CD1c-positive myeloid dendritic cell (primary cell): Measurements from ENCODE around the gene SLC2A6.
A peak's percentile ranks its signal among the peaks of the same experiment; 100 is the strongest.

Experiments
- DNase-seq: peaks from one replicate; pipeline ENCODE4 v3.0.0-alpha.2; 2016; ENCODE audit errors: extremely low spot score

The SLC2A6 gene

GRCh38 chr9:133496861-133497842 lies 18.3 kb upstream of the SLC2A6 start:
- DNase-seq: no peak

GRCh38 chr9:133495327-133496293 lies 16.7 kb upstream of the SLC2A6 start:
- DNase-seq: no peak

- no peak for DNase-seq
Measured at GRCh38 chr9:133494636-133495326, 15.9 kb upstream of the SLC2A6 start.

- DNase-seq: no peak
Measured at GRCh38 chr9:133493845-133494540, 15.1 kb upstream of the SLC2A6 start.

GRCh38 chr9:133493428-133493827 lies 14.5 kb upstream of the SLC2A6 start:
- no peak for DNase-seq

- no peak for DNase-seq
Measured at GRCh38 chr9:133492061-133493021, 13.4 kb upstream of the SLC2A6 start.

GRCh38 chr9:133491656-133491925 lies 12.7 kb upstream of the SLC2A6 start:
- DNase-seq: no peak

- DNase-seq: no peak
Measured at GRCh38 chr9:133490865-133491655, 12.2 kb upstream of the SLC2A6 start.

- no peak for DNase-seq
Measured at GRCh38 chr9:133490201-133490681, 11.3 kb upstream of the SLC2A6 start.

- DNase-seq: no peak
Measured at GRCh38 chr9:133489253-133490190, 10.6 kb upstream of the SLC2A6 start.

- DNase-seq: no peak
Measured at GRCh38 chr9:133488686-133489252, 9.9 kb upstream of the SLC2A6 start.

GRCh38 chr9:133487331-133487725 lies 8.4 kb upstream of the SLC2A6 start:
- no peak for DNase-seq

- DNase-seq: peak; percentile 27
Measured at GRCh38 chr9:133485531-133486260, 6.8 kb upstream of the SLC2A6 start.

- no peak for DNase-seq
Measured at GRCh38 chr9:133484671-133485437, 6.0 kb upstream of the SLC2A6 start.

- DNase-seq: no peak
Measured at GRCh38 chr9:133483611-133484010, 4.7 kb upstream of the SLC2A6 start.
